Measurements from ENCODE around the gene MAP3K1.

Gene MAP3K1

DNA sequence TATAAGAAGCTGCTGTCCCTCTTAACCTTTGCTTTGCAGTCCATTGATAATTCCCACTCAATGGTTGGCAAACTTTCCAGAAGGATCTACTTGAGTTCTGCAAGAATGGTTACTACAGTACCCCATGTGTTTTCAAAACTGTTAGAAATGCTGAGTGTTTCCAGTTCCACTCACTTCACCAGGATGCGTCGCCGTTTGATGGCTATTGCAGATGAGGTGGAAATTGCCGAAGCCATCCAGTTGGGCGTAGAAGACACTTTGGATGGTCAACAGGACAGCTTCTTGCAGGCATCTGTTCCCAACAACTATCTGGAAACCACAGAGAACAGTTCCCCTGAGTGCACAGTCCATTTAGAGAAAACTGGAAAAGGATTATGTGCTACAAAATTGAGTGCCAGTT lies 66.2 kb downstream of the MAP3K1 start:
- DNase-seq: no peak
- Histone ChIP-seq H3K9me3 (ENCODE audit: severe bottlenecking) (no peaks in the 10 kb centered on the region), H3K27me3 (ENCODE audit: insufficient read depth, low read depth, severe bottlenecking) (no peaks in the 10 kb centered on the region), H3K36me3 (peaks cover 88% of the 10 kb centered on the region), H3K4me3 (ENCODE audit: low read depth, low read length) (no peak overlapping the region), H3K27ac (no peak overlapping the region)
- TF ChIP-seq CTCF (IDR thresholded peaks at IDR 0.05; ENCODE audit: low read depth, low read length): no peak

DNA sequence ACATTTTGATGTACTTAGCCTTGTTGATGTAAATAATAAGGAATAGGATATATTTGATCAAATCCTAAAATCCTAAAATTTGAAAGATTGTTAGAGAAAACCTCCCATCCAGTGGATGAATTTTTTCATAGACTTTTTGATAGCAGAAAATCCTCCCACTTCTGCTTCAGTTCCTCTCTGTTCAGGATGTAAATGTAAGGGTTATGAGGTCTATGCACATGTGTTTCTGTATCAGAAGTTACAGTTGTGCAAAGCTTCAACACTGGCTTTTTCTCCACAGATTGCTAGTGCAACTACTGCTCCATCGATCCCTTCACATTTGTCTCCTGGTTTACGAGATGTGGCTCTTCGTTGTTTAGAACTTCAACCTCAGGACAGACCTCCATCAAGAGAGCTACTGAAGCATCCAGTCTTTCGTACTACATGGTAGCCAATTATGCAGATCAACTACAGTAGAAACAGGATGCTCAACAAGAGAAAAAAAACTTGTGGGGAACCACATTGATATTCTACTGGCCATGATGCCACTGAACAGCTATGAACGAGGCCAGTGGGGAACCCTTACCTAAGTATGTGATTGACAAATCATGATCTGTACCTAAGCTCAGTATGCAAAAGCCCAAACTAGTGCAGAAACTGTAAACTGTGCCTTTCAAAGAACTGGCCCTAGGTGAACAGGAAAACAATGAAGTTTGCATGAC lies 78.1 kb downstream of the MAP3K1 start:
- Histone ChIP-seq H3K27ac (no peak overlapping the region), H3K27me3 (ENCODE audit: insufficient read depth, low read depth, severe bottlenecking) (no peaks in the 10 kb centered on the region), H3K9me3 (ENCODE audit: severe bottlenecking) (no peaks in the 10 kb centered on the region), H3K36me3 (peaks cover 35% of the 10 kb centered on the region), H3K4me3 (ENCODE audit: low read depth, low read length) (no peak overlapping the region)
- TF ChIP-seq CTCF (IDR thresholded peaks at IDR 0.05; ENCODE audit: low read depth, low read length): no peak
- DNase-seq: no peak

GRCh38 chr5:56896763-56897162 lies 81.4 kb downstream of the MAP3K1 start:
- Histone ChIP-seq H3K9me3 (ENCODE audit: severe bottlenecking) (no peaks in the 10 kb centered on the region), H3K36me3 (peaks cover 19% of the 10 kb centered on the region), H3K27ac (no peak overlapping the region), H3K27me3 (ENCODE audit: insufficient read depth, low read depth, severe bottlenecking) (no peaks in the 10 kb centered on the region), H3K4me3 (ENCODE audit: low read depth, low read length) (no peak overlapping the region)
- no peak for DNase-seq
- TF ChIP-seq CTCF (IDR thresholded peaks at IDR 0.05; ENCODE audit: low read depth, low read length): no peak

DNA sequence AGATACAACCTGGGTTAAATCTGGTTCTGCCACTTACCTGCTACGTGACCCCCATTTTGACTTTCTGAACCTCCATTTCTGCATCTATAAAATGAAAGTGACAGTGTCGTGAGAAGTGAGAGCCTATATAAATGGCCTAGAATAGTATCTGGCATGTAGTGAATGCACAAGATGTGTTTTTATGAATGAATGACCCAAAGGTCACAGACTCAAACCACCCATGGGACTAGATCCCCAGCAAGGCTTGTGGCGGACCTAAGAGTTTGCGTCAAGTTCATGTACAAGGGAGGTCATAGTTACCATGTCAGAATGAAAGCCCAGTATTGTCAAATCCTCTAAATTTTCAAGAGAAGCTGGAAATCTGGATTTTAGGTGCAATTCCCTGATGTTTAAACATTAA lies 82.9 kb downstream of the MAP3K1 start:
- Histone ChIP-seq H3K36me3 (peaks cover 17% of the 10 kb centered on the region), H3K27me3 (ENCODE audit: insufficient read depth, low read depth, severe bottlenecking) (no peaks in the 10 kb centered on the region), H3K9me3 (ENCODE audit: severe bottlenecking) (no peaks in the 10 kb centered on the region), H3K27ac (no peak overlapping the region), H3K4me3 (ENCODE audit: low read depth, low read length) (no peak overlapping the region)
- no peak for DNase-seq
- TF ChIP-seq CTCF (IDR thresholded peaks at IDR 0.05; ENCODE audit: low read depth, low read length): no peak

- H3K27ac ChIP-seq: no peak overlapping the region
- H3K36me3 ChIP-seq: peaks cover 2% of the 10 kb centered on the region; the same call in 1 of the 2 replicates
- H3K27me3 ChIP-seq (ENCODE audit: insufficient read depth, low read depth, severe bottlenecking): no peaks in the 10 kb centered on the region
- no peaks in the 10 kb centered on the region for H3K9me3 ChIP-seq (ENCODE audit: severe bottlenecking)
- no peak overlapping the region for H3K4me3 ChIP-seq (ENCODE audit: low read depth, low read length)
- no peak for TF ChIP-seq CTCF (IDR thresholded peaks at IDR 0.05; ENCODE audit: low read depth, low read length)
- no peak for DNase-seq
These were observed 85.0 kb downstream of the MAP3K1 start for GRCh38 chr5:56900395-56900794.
